T follicular helper cell (primary cell): ENCODE results near the gene IGFN1.
"Not testable (repeated sequence)": the region's sequence is repeated elsewhere in the genome, so short reads cannot be mapped to it uniquely, and the experiment has no call there.

ENCODE experiments used
- DNase-seq: peaks from one replicate; pipeline ENCODE4 v3.0.0-alpha.2; 2020; ENCODE audit warnings: low read depth

IGFN1 gene

GRCh38 chr1:201248721-201249559 is 58.3 kb downstream of the IGFN1 start:
- no peak for DNase-seq

GRCh38 chr1:201250326-201251011 is 59.8 kb downstream of the IGFN1 start:
- no peak for DNase-seq

DNA sequence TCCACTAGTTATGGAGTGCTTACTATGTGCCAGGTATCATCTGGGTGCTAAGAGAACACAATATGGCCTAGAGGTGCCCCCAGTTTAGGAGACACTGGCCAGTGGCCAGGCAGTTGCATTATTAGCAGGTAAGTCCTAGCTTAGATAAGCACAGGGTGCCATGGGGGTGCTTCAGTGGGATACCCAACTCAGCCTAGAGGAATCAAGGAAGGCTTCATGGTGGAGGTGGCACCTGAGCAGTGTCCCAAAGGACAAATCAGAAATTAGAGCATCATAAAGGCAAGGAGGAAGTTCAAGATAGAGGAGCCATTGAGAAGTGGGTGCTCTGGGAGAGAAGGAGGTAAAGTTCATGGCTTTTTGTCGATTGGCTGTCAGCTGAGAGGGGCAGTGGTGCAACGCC is 60.8 kb downstream of the IGFN1 start:
- DNase-seq = no peak

- no peak for DNase-seq
Measured at GRCh38 chr1:201251851-201252430, 61.3 kb downstream of the IGFN1 start.

DNA sequence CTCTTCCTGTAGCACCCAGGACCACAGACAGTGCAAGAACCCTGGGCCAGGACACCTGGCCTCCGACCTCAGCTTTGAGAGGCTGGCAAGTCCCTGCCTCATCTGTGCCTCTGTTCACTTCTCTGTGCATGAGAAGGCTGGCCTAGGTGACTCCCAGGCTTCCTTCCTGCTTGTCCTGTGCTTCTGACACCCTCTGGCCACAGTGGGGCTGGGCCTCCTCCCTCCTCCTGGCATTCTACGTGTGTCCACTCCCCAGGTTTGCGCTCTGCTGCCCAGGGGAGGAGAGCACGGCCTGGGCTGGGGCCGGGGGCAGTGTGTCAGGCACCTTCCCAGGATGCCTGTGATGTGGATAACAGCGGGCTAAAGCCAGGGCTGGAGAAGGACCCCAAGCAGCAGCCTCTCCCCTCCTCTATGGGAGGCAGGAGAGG is 62.3 kb downstream of the IGFN1 start:
- no peak for DNase-seq

GRCh38 chr1:201253411-201253810 is 62.8 kb downstream of the IGFN1 start:
- no peak for DNase-seq

GRCh38 chr1:201253906-201254624 is 63.4 kb downstream of the IGFN1 start:
- DNase-seq = no peak

GRCh38 chr1:201254625-201255478 is 64.2 kb downstream of the IGFN1 start:
- DNase-seq = peak; percentile 43

DNA sequence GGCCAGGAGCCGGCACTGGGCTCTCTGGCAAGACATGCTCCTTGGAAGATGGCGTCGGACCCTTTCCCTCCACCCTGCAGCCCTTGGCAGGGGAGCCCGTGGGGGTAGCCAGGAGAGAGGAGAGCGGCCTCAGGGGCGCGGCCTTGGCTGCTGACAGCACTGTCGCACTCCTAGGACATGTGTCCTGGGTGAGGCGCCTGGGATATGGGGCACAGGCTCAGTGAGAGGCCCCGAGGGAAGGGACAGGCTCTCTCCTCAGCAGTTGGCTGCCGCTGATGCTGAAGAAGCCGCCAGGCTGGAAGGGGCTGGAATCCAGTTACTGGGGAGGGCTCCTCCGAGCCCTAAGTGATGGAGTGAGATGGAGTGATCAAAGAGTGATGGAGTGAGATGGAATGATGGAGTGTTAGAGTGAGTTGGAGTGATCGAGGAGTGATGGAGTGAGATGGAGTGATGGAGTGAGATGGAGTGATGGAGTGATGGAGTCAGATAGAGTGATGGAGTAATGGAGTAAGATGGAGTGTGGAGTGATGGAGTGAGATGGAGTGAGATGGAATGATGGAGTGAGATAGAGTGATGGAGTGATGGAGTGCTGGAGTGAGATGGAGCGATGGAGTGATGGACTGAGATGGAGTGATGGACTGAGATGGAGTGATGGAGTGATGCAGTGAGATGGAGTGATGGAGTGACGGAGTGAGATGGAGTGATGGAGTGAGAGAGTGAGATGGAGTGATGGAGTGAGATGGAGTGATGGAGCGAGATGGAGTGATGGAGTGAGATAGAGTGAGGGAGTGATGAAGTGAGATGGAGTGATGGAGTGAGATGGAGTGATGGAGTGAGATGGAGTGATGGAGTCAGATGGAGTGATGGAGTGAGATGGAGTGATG is 65.1 kb downstream of the IGFN1 start:
- no peak for DNase-seq

DNA sequence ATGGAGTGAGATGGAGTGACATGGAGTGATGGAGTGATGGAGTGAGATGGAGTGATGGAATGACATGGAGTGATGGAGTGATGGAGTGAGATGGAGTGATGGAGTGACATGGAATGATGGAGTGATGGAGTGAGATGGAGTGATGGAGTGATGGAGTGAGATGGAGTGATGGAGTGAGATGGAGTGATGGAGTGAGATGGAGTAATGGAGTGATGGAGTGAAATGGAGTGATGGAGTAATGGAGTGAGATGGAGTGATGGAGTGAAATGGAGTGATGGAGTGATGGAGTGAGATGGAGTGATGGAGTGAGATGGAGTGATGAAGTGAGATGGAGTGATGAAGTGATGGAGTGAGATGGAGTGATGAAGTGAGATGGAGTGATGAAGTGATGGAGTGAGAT is 67.5 kb downstream of the IGFN1 start:
- DNase-seq = not testable (repeated sequence)

GRCh38 chr1:201258763-201259230 is 68.2 kb downstream of the IGFN1 start:
- DNase-seq = no peak

DNA sequence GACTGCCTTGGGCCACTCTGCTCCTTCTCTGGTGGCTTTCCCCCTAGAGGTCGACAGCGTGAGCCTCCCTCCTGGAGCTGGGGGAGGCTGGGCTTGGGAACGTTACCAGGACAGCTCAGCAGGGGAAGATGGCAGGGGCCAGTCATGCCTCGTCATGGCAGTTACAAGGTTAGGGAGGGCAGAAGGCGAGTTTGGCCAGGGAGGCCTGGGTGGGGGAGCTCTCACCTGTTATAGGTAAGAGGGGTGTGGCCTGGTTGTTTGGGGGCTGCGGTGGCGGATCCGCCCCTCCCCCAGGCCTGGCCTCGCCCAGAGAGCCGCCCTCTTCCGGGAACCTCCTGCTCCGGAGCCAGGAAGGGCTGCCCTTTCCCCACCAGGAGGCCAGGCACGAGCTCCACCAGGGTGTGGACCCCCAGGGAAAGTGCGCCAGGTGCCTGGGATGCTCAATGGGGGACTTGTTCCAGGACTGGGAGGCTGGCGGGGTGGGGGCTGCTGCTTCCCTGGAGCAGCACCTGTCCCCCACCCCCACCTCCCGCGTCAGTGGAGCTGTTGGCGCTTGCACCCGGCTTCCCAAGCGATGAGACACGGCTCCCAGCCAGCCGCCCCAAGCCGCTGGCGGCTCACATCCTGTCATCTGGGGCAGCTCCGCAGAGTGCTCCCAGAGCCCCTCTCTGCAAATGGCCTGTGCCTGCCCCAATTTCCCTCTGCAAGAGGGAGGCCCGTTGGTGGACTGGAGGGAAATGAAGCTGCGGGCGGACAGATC is 69.0 kb downstream of the IGFN1 start:
- no peak for DNase-seq

- no peak for DNase-seq
Measured at GRCh38 chr1:201260236-201260590, 69.6 kb downstream of the IGFN1 start.

- DNase-seq = no peak
Measured at GRCh38 chr1:201260648-201261311, 70.2 kb downstream of the IGFN1 start.

GRCh38 chr1:201261771-201262547 is 71.3 kb downstream of the IGFN1 start:
- DNase-seq = no peak

DNA sequence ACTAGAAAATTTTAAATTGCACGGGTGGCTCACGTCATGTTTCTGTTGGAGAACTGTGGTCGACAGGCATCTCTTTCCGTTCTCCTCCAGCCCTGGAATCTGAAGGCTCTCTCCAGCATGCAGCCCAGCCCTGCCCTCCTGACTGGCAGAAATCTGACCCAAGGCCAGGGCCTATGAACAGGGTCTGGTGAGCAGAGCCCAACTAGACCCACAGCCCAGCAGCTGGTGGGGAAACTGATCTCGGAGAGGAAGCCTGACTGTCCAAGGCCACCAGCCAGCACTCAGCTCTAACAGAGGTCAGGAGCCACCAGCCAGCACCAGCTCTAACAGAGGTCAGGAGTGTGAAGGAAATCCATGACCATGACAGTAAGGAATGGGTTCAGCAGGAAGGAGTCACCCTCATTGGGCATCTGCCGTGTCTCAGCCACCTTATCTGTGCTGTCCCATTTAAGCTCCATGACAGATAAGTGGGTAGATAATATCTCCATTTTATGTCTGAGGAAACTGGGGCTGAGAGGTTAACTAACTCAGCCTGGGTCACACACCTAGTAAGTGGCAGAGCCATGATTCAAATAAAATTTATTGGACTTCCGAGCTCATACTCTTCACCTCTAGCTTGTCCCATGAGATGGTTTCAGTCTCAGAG is 72.5 kb downstream of the IGFN1 start:
- no peak for DNase-seq

DNA sequence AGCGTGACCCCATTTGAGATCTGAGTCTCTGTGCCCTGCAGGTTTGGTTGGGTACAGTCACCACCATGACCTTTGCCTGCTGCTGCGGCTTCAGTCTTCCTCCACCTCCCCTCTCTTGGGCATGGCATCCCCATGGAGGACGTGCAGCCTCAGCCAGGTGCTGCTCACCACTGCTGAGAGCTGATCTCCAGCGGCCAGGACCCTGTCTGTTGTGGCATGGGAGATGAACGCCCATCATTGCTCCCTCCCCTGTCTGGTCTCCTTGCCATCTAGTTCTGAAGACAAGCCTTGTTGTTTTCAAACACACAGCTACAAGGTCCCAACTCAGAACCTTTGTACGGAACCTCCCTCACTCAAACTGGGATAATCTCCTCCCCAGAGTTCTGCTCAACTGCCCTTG is 73.4 kb downstream of the IGFN1 start:
- no peak for DNase-seq

DNA sequence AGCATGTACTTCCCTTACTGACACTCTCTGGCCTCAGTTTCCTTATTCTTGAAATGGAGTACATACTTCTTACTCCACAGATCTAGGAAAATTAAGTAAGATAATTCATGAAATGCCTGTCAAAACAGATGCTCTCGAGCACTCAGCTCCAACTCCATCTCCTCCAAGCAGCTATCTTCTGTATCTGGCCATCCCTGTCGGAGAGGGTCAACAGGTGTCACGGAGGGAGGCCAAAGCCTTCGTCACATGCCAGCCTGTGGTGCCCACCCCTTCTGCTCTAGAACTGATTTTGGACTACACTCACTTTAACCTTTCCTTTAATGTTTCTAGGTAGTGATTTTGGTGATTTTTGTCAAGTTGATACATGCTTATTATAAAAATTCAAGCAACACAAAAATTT is 73.9 kb downstream of the IGFN1 start:
- no peak for DNase-seq
